ENCODE results near the gene GINM1. TPM values are rescaled to one million over a fixed set of nuclear protein-coding genes. Genes with fewer than 3 reads are reported as not detected.

GINM1 gene
- total and polyA plus RNA-seq, 8 donors = 3.2 to 61.6 (median 27.6) TPM

- TF ChIP-seq EP300 (IDR thresholded peaks at IDR 0.05) (no peak), CTCF (IDR thresholded peaks at IDR 0.05) (peak in 4 of 7 experiments; percentile 14 to 37 (median 31))
- Histone ChIP-seq H3K36me3 (no peaks in the 10 kb centered on the region), H3K27ac (no peak overlapping the region), H3K4me1 (peaks cover 0 to 14% (median 9%) of the 10 kb centered on the region in 4 donors), H3K9me3 (no peaks in the 10 kb centered on the region), H3K27me3 (no peaks in the 10 kb centered on the region), H3K4me3 (no peak overlapping the region)
- peak in 1 of 2 donors; percentile 30 for DNase-seq
- intact Hi-C loops (cut with DNase I; ENCODE audit: low total_unique reads) = no loop called here
- WGBS, 5 donors = 52 to 67% (median 61%) methylated on average over 3 of the region's 3 CpGs
Measured at GRCh38 chr6:149560736-149561135, 5.4 kb upstream of the GINM1 start.

- Histone ChIP-seq H3K36me3 (no peaks in the 10 kb centered on the region), H3K27ac (no peak overlapping the region), H3K4me3 (no peak overlapping the region), H3K4me1 (peaks cover 6 to 27% (median 22%) of the 10 kb centered on the region in 4 donors), H3K9me3 (no peaks in the 10 kb centered on the region), H3K27me3 (no peaks in the 10 kb centered on the region)
- WGBS, 5 donors = 72 to 92% (median 86%) methylated on average over 5 of the region's 5 CpGs
- TF ChIP-seq POLR2A (IDR thresholded peaks at IDR 0.05) = no peak
- no peak for TF ChIP-seq POLR2AphosphoS5 (IDR thresholded peaks at IDR 0.05)
- no peak for TF ChIP-seq CTCF (IDR thresholded peaks at IDR 0.05)
- no peak for TF ChIP-seq EP300 (IDR thresholded peaks at IDR 0.05)
- intact Hi-C loops (cut with DNase I; ENCODE audit: low total_unique reads) = no loop called here
- no peak for DNase-seq
Measured at GRCh38 chr6:149563203-149563927, 2.8 kb upstream of the GINM1 start.

- Histone ChIP-seq H3K27me3 (no peaks in the 10 kb centered on the region), H3K27ac (no peak overlapping the region), H3K4me1 (peaks cover 6 to 28% (median 23%) of the 10 kb centered on the region in 4 donors), H3K36me3 (no peaks in the 10 kb centered on the region), H3K9me3 (no peaks in the 10 kb centered on the region), H3K4me3 (no peak overlapping the region)
- WGBS, 5 donors = 57 to 65% (median 62%) methylated on average over 3 of the region's 3 CpGs
- no peak for DNase-seq
- intact Hi-C loops (cut with DNase I; ENCODE audit: low total_unique reads) = no loop called here
- TF ChIP-seq EP300 (IDR thresholded peaks at IDR 0.05) (no peak), POLR2A (IDR thresholded peaks at IDR 0.05) (no peak), POLR2AphosphoS5 (IDR thresholded peaks at IDR 0.05) (no peak), CTCF (IDR thresholded peaks at IDR 0.05) (no peak)
Measured at GRCh38 chr6:149563928-149564325, 2.2 kb upstream of the GINM1 start.

- peak overlapping the region; percentile 85 to 97 (median 94) for H3K27ac ChIP-seq
- intact Hi-C loops (cut with DNase I; ENCODE audit: low total_unique reads) = no loop called here
- H3K36me3 ChIP-seq = no peaks in the 10 kb centered on the region
- no peaks in the 10 kb centered on the region for H3K9me3 ChIP-seq
- DNase-seq = peak; percentile 63 to 81
- H3K4me3 ChIP-seq = peak overlapping the region; percentile 73 to 96 (median 92)
- H3K4me1 ChIP-seq = peaks cover 6 to 36% (median 27%) of the 10 kb centered on the region in 4 donors
- 0 to 1% (median 0%) methylated on average over 28 to 81 of the region's 81 CpGs for WGBS, 5 donors
- no peaks in the 10 kb centered on the region for H3K27me3 ChIP-seq
- TF ChIP-seq POLR2A (IDR thresholded peaks at IDR 0.05) = no peak
- TF ChIP-seq CTCF (IDR thresholded peaks at IDR 0.05) = no peak
- TF ChIP-seq EP300 (IDR thresholded peaks at IDR 0.05) = no peak
- no peak for TF ChIP-seq POLR2AphosphoS5 (IDR thresholded peaks at IDR 0.05)
Measured at GRCh38 chr6:149566410-149567193, 427 bp downstream of the GINM1 start.

Data from stomach (tissue), 9 donors.